ENCODE data around the gene DSCAML1.

DSCAML1 gene, protein sequence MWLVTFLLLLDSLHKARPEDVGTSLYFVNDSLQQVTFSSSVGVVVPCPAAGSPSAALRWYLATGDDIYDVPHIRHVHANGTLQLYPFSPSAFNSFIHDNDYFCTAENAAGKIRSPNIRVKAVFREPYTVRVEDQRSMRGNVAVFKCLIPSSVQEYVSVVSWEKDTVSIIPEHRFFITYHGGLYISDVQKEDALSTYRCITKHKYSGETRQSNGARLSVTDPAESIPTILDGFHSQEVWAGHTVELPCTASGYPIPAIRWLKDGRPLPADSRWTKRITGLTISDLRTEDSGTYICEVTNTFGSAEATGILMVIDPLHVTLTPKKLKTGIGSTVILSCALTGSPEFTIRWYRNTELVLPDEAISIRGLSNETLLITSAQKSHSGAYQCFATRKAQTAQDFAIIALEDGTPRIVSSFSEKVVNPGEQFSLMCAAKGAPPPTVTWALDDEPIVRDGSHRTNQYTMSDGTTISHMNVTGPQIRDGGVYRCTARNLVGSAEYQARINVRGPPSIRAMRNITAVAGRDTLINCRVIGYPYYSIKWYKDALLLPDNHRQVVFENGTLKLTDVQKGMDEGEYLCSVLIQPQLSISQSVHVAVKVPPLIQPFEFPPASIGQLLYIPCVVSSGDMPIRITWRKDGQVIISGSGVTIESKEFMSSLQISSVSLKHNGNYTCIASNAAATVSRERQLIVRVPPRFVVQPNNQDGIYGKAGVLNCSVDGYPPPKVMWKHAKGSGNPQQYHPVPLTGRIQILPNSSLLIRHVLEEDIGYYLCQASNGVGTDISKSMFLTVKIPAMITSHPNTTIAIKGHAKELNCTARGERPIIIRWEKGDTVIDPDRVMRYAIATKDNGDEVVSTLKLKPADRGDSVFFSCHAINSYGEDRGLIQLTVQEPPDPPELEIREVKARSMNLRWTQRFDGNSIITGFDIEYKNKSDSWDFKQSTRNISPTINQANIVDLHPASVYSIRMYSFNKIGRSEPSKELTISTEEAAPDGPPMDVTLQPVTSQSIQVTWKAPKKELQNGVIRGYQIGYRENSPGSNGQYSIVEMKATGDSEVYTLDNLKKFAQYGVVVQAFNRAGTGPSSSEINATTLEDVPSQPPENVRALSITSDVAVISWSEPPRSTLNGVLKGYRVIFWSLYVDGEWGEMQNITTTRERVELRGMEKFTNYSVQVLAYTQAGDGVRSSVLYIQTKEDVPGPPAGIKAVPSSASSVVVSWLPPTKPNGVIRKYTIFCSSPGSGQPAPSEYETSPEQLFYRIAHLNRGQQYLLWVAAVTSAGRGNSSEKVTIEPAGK (N-terminal part only)

DNA sequence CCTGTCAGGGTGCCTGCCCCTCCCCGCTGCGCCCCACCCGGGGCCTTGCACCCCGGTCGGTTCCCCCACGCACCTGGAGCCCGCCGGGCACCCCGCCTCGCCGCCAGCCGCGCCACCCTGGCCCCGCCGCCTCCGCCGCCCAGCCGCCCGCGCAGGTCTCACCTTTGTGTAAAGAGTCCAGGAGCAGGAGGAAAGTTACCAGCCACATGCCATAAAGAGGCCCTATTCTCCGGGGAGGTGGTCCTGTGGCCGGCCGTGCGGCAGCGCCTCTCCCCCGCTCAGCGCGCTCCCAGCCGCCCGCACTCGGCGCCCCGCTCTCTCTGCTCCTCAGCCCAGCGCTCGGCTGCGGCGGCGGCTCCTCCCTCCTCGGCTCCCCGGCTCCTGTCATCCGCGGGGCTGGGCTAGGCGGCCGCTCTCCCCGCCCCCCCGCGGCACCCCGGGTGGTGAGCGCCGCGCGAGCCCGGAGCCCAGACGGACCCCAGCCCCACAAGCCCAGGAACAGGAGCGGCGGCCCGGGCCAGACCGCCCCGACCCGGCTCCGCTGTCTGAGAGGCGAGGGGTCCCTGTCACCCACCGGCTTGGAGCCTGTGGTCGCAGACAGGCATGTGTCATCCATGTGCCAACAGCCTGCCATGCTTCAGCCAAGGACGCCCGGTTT lies at the start of gene DSCAML1:
TSS of gene DSCAML1 (minus strand) at position 345 of the 658 bp plus-strand sequence. CDS start at position 208, 137 bp downstream.
- DNase-seq: no peak

DNA sequence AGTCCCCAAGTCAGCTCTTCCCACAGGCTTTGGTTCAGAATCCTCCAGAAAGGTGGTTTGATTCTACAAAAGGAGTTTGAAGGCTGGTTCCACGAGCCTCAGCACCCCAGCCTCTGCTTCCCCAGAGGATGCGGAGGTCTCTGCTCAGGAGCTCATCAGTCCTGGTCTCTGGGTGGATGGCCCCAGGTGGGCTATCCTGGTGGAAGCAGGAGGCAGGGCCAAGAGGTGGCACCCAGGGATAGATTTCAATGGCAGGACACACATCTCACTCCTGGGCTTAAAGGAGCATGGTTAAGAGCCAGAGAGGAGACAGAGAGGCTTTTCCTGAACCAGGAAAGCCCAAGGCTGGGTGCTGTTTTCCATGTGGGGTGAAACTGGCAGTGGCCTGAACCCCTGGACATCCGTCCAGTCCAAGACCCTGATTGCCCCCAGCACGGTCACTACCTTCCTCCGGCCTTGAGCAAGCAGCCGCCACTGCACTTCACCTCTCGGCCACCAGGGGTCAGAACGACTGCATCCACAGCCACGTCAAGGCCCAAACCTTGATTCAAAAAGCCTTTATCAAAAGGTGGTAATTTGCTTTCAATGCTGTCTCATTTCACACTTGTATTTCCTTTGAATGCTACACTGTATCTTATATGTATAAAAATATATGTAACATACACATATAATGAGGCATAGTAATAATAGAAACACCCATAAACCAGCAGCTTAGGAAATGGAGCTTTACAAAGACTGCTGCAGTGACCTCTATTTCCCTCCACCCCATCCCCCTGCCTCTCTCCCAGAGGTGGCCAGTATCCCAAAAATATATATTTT lies 46.9 kb upstream of the DSCAML1 start:
- peak; percentile 77 for DNase-seq

DNA sequence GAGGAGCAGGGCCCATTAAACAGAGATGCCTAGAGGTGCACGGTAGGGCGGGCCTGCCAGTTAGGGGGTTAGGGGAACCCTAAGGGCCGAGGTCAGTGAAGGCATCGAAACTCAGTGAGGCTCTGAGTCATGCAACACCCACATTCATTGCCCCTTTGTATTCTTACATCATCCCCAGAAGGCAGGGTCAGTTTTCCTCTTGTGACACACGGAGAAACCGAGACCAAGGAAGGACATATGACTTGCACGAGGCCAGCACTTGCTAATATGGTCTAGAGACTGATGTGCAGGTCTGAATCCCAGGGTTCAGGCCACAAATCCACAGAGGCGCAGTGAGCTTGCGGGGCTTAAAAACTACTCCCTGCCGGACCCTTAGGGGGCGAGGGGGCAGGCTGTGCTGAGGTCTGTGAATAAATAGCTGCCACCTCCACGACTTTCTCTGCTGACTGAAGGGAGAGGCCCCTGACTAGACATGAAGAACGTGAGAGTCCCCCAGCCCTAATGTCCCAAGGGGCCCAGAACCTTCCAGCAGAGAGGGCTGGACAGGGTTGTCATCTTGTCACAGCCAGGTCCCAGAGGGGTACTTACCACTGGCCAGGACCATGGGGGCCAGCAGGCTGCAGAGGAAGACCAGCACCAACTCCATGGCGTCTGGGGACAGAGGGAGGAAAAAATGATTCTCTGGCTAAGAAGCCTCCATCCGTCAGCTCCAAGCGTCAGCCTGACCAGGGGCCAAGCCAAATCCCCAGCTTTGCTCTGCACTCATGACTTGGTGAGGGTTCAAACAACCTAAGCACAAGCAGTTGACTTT lies 45.3 kb upstream of the DSCAML1 start:
- no peak for DNase-seq

DNA sequence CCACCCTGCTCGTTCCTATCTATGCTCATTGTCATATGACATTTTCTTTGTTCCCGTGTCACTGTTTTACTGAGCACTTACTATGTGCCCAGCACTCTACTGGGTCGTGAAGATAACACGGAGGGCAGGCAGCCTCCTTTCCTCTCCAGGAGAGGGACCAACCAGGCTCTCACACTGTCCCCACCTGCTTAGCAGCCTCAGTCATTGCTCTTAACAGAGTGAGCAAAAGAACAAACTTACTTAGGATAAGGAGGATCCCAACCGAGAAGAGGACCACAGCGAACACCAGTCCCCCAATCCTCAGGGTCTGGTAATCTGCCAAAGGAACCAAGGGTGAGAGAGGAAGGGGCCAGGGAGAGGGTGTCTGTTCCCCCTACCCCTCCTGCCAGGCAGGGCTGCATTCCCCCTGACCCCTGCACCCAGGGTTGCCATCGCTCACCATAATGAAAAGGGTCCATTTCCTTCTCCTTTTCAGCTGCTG lies 44.6 kb upstream of the DSCAML1 start:
- DNase-seq: no peak

DNA sequence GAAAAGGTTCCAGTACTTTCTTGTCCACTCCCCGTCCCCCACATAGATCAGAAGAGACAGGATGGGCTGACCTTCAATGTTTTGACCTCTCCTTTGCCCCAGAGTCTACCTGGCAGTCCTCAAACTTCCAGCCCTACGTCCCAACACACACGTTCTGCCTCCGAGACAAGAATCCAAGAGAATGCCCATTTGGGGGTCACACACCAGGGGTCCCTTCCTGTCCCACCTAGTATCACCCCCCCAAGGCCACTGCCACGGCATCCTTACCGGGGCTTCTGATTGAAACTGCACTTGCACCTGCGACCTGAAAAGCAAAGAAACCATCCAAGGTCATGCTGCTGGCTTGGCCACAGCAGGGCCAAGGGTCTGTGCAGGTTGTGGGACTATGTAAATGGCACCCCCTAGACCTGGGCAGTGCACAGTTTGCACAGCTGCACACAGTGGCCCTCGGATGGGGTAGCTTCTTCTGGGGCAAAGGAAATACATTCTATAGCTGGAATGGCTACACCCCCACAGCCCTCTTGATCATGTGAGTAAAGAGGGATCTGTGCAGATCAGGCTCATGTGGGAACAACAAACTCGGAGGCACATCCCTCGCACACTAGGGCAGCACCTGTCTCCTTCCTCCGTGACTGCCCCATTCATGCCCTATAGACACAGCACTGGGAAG lies 44.0 kb upstream of the DSCAML1 start:
- no peak for DNase-seq

DNA sequence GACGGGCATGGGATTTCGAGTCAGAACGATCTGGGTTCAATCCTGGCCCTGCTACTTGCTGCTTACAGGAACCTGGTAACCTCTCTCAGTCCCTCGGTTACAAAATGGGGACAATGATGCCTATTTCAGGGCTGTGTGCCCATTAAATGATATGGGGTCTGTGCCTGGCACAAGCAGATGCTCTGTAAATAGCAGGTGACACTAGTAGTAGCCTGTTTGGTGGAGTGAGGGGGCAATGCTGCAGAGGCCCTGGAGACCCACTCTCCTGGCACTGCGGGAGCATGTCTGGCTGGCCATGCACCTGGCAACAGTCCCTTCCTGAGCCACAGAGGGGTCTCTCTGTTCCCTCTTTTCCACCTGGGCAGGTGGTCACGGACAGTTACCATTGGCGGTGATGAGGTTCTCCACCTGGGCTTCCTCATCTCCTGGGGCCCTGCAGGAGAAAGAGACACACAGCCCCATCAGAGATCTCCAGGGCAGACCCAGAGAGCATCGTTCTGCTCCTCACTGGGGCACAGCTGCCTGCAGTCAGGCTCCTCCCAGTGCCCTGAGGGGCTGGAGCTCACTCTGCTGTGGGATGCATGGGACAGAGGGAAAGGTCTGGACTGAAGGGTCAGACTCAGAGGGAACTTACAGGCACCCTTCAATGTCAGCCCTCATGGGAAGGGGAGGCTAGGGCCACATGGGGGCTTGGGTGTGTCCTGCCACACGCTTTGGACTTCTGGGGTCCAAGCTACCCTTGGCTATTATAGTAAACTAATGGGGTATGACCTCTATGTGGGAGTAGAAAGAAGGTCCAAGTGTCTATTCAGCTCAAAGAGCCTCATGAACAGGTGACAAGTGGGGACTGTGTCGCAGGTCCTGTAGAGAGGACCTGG lies 43.2 kb upstream of the DSCAML1 start:
- no peak for DNase-seq

DNA sequence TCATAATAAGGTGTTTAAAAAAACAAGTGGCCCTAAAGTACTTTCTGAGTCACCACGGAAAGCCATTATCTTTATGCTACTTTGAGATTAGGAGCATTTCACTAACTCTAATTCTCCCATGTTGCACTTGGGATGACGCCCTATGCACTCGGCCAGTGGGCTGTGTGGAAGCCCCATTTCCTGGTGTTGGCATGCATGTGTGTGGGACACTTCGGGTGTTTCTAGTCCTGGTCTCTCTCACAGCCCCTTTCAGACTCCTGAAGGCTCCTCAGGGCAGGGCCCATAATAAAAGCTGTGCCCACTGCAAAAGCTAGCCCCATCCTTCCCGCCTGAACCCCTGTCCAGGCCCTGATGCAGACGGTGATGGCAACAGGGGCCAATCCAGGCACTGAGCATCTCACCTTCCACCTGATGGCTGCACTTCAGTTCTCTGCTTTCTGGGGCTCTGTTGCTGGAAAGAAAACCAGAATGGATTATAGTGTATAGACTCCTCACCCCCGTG lies 42.4 kb upstream of the DSCAML1 start:
- DNase-seq: no peak

DNA sequence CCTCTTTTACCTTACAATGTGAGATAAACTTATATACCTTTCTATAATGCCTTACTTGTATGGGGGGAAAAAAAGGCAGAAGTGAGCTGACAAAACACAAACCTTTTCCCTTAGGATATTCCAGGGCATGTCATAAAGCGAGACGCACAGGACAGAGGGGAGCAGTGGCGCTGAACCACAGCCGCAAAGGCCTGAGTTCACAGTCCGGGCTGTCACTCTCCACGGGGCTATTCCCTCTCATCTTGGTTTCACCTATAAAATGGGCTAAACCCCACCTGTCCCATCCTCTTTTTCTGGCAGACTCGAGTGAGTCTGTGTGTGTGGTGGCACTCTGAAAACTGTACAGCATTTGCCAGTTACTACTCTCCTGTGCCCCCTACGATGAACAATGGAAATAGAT lies 41.9 kb upstream of the DSCAML1 start:
- DNase-seq: no peak

DNA sequence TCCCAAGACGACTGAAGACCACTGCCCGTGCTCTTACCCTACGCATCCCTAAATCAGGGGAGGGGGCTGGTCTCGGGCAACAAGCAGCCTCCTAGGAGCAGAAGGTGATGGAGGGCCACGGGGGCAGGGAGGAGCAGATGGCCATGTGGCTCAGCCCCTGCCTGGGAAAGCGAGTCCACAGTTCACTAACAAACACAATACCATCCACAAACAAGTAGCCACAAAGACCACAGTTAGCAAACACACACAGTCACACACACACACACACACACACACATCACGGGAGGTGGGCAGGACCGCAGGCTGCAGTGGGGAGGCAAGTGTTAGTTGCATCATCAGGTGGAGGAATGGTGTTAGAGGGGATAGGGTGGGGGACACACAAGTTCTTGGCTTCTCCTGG lies 40.8 kb upstream of the DSCAML1 start:
- no peak for DNase-seq

DNA sequence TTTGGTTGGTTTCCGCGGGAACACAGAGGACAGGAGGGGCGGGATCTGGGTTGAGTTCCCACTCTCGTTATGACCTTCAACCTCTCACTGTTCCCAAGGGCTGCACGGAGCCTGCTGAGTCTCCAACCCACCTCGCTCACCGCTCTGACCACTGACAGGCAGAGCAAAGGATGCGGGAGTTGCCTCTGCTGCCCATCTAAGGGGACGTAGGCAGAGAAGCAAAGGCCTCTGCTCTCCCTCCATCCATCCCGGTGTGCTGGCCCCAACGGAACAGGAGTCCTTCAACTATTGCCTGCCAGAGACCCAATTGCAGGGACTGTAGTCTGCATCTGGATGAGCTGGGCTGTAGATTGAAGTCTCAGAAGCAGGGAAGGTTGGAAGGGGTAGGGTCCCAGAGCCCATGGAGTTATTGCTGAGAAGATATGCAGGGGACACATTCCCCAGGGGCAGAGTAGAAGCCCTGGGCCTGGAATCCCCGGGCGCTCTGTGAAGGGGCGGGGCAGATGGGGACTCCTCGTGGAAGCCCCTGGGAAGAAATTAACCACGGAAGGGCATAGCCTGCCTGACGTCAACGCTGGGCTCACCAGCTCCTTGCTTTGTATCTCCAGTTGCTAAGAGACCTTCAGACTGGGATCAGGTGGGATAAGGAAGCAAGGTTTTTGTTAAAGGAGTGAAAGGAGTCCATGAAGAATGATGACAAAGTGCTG lies 40.2 kb upstream of the DSCAML1 start:
- no peak for DNase-seq

DNA sequence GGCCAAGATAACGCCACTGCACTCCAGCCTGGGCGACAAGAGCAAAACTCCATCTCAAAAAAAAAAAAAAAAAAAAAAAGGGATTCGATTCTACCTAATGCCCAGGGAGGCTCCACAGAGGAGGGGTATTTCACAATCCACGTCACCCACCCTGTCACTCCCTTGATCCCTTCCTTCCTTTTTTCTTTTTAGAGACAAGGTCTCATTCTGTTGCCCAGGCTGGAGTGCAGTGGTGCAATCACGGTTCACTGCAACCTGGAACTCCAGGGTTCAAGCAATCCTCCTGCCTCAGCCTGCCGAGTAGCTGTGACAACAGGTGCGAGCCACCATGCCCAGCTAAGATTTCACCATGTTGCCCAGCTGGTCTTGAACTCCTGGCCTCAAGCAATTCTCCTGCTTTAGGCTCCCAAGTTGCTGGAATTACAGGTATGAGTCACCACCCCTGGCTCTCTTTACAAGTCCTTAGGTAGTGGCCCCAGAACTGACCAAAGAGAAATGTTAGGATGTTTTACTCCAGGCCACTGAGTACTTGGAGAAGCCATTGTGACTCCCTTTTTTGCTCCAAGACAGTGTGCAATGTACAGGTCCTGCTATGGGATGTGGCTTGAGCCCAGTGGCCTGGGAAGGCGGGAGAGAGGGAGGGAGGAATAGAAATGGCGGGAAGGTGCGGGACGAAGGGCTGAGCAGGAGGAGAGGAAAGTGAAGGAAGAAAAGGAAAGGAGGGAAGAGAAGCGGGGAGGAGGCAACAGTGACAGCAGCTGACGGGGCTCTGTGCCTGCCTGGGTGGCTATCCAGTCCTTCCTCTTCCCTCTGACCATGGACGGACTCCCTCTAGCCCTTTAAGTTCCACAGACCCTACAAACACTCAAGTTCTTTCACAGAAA lies 39.3 kb upstream of the DSCAML1 start:
- no peak for DNase-seq

DNA sequence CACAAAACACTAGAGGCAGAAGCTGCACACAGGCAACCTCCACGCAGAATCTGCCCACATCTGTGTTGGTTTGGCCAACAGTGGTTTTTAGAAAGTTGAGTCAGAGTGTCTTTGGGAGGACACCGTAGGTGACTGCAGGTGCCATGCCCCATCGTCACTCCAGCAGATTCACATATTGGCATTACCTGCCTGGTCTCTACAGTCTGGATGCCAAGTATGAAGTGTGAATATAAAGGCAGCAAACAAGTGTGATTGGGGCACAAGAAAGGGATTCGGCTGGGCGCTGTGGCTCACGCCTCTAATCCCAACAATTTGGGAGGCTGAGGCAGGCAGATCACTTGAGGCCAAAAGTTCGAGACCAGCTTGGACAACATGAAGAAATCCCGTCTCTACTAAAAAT lies 38.6 kb upstream of the DSCAML1 start:
- no peak for DNase-seq

DNA sequence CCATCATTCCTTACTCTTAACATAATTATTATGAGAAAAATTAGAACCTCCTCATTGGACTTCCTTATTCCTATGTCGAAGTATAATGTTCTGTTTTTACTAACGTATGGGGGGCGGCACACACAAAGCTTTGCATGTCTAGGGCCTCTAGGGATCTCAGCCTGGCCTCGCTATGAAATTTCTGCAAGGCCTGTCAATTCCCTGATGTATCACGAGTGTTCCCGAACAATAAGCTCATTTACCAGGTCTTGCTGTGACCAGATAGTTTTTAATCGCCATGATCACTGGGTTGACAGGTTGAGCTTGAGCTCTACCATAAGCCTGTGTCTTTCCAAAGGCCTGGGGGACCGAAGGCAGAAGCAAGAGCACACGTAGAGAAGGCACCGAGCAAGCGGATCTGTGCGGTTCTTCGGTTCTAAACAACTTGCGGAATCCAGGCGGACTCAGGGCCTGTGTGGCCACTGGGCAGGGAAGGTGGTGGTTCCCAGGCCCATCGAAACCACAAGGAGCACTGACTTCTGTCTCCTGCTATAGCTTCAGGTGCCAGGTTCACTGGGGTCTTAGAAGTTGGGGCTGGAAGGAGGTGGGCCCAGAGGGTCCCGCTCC lies 37.9 kb upstream of the DSCAML1 start:
- no peak for DNase-seq

DNA sequence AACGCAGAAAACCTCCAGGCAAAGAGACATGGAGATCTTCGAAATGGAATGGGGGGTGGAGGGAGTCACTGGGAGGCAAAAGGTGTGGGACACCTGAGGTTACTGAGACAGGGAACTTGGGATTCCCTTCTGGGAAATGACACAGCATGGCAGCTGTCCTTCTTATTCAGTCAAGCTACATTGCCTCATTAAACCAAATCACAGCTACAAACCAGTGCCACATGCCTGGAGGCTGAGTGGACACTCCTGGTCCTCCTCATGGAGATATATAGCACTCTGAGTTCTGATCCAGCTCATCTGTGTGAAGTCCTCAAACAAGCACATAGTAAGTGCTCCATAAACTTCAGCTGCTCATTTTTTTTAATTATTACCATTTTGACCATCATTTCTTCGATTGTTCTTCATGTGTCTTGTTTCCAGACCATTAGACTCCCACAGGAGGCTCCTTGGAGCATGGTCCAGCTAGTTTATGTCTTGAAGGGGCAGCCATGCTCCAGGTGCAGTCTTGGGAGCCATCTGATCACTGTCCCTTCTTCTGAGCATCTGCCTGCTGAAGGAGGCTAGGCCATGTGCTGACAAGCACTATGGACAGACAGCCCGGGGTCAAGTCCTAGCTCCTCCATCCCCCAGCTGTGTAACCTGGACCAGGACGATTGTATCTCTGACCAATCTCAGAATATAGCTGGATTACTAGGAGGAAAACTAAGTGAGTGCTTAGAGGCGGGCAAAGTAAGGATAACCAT lies 37.2 kb upstream of the DSCAML1 start:
- DNase-seq: no peak

DNA sequence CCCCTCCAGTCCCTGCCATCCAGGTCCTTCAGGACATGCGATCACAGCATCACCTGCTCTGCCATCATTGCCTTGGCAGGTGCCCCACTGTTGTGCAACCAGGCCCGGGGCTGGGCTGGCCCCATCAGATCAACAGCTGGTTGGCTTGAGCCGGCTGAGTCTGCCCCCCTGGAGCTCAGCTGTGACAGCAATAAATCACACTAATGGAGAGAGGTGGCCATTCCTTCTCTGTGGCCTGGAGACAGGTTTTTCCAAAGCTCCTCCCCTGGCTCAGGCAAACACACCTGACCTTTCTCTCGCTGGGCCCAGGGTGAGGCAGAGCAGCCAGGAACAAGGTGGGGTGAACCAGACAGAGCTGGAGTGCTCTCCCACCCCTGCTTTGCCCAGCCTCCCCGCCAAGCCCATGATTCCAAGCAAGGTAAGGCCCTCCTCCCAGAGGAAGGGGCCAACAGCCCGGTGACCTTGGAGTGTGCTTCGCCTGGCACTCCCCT lies 36.4 kb upstream of the DSCAML1 start:
- no peak for DNase-seq

DNA sequence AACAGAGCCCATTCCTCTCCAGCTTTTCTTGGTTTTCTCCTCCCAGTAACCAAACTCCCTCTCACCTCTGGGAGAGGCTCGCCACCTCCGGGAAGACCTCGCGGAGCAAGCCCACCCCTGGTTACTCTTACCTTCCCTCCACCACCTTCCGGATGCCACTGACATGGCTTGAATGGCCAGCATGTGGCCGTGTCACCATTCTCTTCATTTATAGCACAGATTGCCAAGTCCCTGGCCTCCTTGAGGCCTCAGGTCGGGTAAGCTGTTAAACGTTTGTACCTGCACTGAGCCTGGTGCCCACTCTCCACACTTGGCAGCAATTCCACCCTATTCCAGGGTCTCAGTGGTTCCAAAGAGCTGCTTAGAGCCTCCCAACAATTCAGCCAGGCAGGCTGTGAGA lies 35.5 kb upstream of the DSCAML1 start:
- no peak for DNase-seq
